ENCODE measurements around the gene SEPTIN10. TPM values are rescaled to one million over a fixed set of nuclear protein-coding genes. Genes with fewer than 3 reads are reported as not detected.

SEPTIN10 gene
- total RNA-seq, 2 experiments from 2014 or later: 5.8 to 6.3 TPM

DNA sequence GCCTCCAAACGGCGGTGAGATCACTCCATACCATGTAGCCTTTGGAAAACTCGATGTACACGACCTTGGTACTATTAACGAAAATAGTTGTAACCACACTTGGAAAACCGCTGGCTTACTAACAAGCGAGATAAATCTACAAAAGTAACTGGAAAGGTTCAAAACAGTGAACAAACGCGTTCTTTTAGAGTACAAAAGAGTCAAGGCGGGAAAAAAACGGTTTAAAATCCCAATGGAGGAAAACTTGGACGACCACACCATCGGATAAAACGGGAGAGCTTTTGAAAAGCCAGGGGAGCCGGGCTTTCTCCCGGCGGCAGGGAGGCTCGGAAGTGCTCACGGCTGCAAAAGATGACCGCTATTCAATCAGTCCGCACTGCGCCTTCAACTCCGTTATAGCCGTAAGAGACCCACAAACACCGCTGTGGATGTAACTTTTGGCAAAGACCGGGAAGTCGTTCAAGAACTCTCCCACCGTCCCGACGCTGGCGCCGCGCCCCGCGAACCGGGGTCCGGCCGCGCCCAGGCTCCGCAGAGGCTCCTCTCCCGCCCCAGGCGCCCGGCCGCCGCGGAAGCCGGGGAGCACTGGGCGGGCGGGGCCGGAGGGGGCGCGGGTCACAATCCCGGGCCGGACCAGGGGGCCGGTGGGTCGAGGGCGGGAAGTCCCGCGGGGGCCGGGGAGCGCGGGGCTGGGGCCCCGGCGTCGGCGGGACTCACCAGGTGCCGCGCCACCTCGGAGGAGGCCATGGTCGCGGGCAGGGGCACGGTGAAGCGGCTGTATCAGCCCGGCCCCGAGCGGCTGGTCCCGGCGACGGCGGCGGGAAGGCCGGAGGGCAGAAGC lies 465 bp downstream of the SEPTIN10 start:
- H3K36me3 Mint-ChIP-seq (ENCODE audit: low read depth): peaks cover 1% of the 10 kb centered on the region
- no peak for ATAC-seq
- DNase-seq: peak; percentile 17
- H3K27me3 Mint-ChIP-seq: peaks cover 56% of the 10 kb centered on the region
- intact Hi-C loops (cut with DNase I, micrococcal nuclease): loop anchor here (5.0 kb wide), 6 partner anchors 66 to 1166 kb away; partner anchors contain the start of genes GCC2 (in 1 of the 2), NPHP1 (in 1 of the 2) and SH3RF3 (in 1 of the 2)
- H3K9me3 Mint-ChIP-seq (ENCODE audit: low read depth): peaks cover 3% of the 10 kb centered on the region
- peaks cover 16% of the 10 kb centered on the region for H3K4me1 Mint-ChIP-seq
- no peak overlapping the region for H3K27ac Mint-ChIP-seq
- POLR2A ChIA-PET: interaction anchor here (0.6 kb wide), 1 partner anchor 15 kb away, joined by 3 read pairs; no protein-coding TSS in a partner anchor
- peak overlapping the region; percentile 80 for H3K4me3 Mint-ChIP-seq
- CTCF ChIA-PET: no interaction called here

DNA sequence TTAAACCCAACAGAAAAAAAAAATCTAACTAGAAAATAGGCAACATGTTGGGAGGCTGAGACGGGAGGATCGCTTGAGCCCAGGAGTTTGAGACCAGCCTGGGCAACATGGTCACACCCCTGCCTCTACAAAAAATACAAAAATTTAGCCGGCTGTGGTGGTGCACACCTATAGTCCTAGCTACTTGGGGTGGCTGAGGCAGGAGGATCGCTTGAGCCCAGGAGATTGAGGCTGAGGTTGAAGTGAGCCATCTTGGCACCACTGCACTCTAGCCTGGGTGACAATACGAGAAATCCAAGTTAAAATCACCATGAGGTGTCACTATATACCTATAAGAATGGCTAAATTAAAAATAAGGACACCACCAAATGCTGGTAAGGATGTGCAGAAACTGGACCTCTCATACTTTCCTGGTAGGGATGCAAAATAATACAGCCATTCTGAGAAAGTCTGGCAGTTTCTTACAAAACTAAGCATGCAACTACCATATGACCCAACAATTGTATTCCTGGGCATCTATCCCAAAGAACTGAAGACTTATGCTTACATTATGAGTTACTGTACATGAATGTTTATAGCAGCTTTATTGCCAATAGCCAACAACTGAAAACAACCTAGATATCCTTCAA lies 2.2 kb downstream of the SEPTIN10 start:
- intact Hi-C loops (cut with DNase I, micrococcal nuclease): loop anchor here (5.0 kb wide), 6 partner anchors 64 to 1164 kb away; partner anchors contain the start of genes GCC2 (in 1 of the 2), NPHP1 (in 1 of the 2) and SH3RF3 (in 1 of the 2)
- Mint-ChIP-seq H3K27me3 (peaks cover 55% of the 10 kb centered on the region), H3K4me3 (no peak overlapping the region), H3K36me3 (ENCODE audit: low read depth) (peaks cover 1% of the 10 kb centered on the region), H3K4me1 (peaks cover 16% of the 10 kb centered on the region), H3K27ac (no peak overlapping the region), H3K9me3 (ENCODE audit: low read depth) (peaks cover 3% of the 10 kb centered on the region)
- CTCF ChIA-PET: no interaction called here
- ATAC-seq: no peak
- DNase-seq: no peak
- POLR2A ChIA-PET: no interaction called here

DNA sequence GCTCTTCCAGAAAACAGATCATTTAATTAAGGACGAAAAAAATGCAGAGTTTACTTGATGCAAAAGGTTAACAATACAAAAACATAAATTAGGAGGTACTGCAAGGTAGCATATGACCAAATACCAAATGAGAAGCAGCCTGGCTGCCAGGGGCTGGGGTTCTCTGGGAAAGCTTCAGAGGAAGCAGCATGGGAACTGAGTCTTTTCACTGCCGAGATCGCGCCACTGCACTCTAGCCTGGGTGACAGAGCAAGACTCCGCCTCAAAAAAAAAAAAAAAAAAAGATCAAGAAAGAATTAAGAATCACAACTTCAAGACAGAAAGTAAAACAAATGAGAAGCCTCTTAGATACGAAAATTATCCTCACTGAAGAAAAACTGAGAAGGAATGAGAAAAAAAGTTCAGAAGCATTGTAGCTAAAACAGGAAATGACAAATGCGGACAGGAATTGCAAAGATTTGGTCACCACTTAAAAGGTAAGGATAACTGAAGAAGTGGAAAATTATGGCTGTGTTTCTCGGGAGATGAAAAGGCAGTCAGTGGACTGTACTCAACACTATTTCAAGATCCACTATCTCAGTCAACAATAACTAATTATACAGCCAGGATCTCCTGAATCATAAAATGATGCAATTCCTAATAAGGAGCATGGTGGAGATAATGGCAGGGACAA lies 4.3 kb downstream of the SEPTIN10 start:
- Mint-ChIP-seq H3K9me3 (ENCODE audit: low read depth) (peaks cover 3% of the 10 kb centered on the region), H3K27me3 (peaks cover 51% of the 10 kb centered on the region), H3K36me3 (ENCODE audit: low read depth) (peaks cover 1% of the 10 kb centered on the region), H3K4me3 (peak overlapping the region; percentile 33), H3K27ac (no peak overlapping the region), H3K4me1 (peaks cover 14% of the 10 kb centered on the region)
- ChIA-PET POLR2A (no interaction called here), CTCF (no interaction called here)
- ATAC-seq (no peak), DNase-seq (no peak)
- intact Hi-C loops (cut with DNase I, micrococcal nuclease): loop anchor here (5.0 kb wide), 6 partner anchors 62 to 1162 kb away; partner anchors contain the start of genes GCC2 (in 1 of the 2), NPHP1 (in 1 of the 2) and SH3RF3 (in 1 of the 2)

DNA sequence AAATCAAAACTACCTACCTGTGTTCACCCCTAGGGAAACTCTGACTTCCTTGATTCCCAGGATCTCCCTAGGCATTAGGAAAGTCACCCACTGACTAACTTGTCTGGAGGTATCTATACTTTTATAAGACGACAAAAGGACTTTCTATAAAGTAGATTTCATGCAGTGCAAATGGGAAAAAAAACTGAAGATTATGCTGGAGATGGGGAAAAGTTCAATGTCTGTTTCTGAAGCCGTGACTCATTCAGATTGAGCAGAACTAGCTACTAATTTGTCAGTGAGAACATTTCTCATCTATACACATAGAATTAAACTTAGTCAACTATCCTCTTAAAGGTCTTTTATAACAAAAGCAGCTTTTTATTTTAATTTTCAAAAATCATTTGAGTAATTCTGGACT lies 6.0 kb downstream of the SEPTIN10 start:
- peaks cover 7% of the 10 kb centered on the region for H3K4me1 Mint-ChIP-seq
- DNase-seq (no peak), ATAC-seq (no peak)
- intact Hi-C loops (cut with DNase I, micrococcal nuclease): no loop called here
- H3K36me3 Mint-ChIP-seq (ENCODE audit: low read depth): no peaks in the 10 kb centered on the region
- ChIA-PET POLR2A (no interaction called here), CTCF (interaction anchor here (0.9 kb wide), 1 partner anchor 10 kb away, joined by 3 read pairs; no protein-coding TSS in a partner anchor)
- no peak overlapping the region for H3K27ac Mint-ChIP-seq
- peaks cover 3% of the 10 kb centered on the region for H3K9me3 Mint-ChIP-seq (ENCODE audit: low read depth)
- H3K4me3 Mint-ChIP-seq: no peak overlapping the region
- peaks cover 45% of the 10 kb centered on the region for H3K27me3 Mint-ChIP-seq

DNA sequence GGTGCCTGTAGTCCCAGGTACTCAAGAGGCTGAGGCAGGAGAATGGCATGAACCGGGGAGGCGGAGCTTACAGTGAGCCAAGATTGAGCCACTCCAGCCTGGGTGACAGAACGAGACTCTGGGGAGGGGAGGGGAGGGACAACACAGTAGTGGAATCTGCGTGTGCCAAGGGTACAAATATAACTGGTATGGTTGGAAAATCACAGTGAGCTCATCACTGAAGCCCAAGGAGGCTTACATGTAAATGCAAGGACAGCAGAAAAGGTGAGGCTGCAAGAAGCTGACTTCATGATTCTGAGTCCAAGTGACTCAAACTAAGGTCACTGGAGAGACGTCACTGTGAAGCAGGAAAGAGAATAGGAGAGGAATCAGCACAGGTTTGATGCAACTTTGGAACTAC lies 9.2 kb downstream of the SEPTIN10 start:
- intact Hi-C loops (cut with DNase I, micrococcal nuclease): no loop called here
- CTCF ChIA-PET: interaction anchor here (1.1 kb wide), 1 partner anchor 94 kb away, joined by 4 read pairs; no protein-coding TSS in a partner anchor
- H3K27ac Mint-ChIP-seq: no peak overlapping the region

DNA sequence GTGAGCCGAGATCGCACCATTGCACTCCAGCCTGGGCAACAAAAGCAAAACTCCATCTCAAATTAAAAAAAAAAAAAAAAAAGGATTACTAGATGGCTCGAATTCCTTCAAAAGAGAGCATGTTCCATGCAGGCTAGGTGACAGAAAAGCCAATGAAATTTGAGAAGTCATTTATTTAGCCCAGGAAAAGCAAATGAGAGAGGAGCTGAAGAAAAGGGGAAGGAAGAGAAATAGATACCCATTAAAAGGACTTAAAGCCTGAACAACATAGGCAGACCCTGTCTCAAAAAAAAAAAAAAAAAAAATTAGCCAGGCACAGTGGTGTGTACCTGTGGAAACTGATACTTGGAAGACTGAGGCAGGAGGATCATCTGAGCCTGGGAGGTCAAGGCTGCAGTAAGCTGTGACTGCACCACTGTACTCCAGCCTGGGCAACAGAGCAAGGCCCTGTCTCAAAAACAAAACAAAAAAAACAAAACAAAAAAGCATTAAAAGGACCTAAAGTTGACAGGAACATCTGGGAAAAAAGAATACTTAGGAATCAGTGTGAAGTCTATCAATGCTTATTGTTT lies 11.1 kb downstream of the SEPTIN10 start:
- Mint-ChIP-seq H3K27ac (no peak overlapping the region), H3K4me1 (no peaks in the 10 kb centered on the region), H3K9me3 (ENCODE audit: low read depth) (no peaks in the 10 kb centered on the region), H3K36me3 (ENCODE audit: low read depth) (no peaks in the 10 kb centered on the region), H3K4me3 (no peak overlapping the region), H3K27me3 (peaks cover 23% of the 10 kb centered on the region)
- ChIA-PET POLR2A (no interaction called here), CTCF (interaction anchor here (0.7 kb wide), 1 partner anchor 193 kb away, joined by 3 read pairs; no protein-coding TSS in a partner anchor)
- intact Hi-C loops (cut with DNase I, micrococcal nuclease): no loop called here
- ATAC-seq (no peak), DNase-seq (no peak)

More for the DNA sequence above, 9.2 kb downstream of the SEPTIN10 start:
- H3K4me1 Mint-ChIP-seq: peaks cover 5% of the 10 kb centered on the region
- no peak overlapping the region for H3K4me3 Mint-ChIP-seq
- peaks cover 36% of the 10 kb centered on the region for H3K27me3 Mint-ChIP-seq
- H3K9me3 Mint-ChIP-seq (ENCODE audit: low read depth): peaks cover 1% of the 10 kb centered on the region
- ATAC-seq: no peak
- no peak for DNase-seq
- POLR2A ChIA-PET: interaction anchor here (0.7 kb wide), 1 partner anchor 108 kb away, joined by 3 read pairs; no protein-coding TSS in a partner anchor
- H3K36me3 Mint-ChIP-seq (ENCODE audit: low read depth): no peaks in the 10 kb centered on the region

DNA sequence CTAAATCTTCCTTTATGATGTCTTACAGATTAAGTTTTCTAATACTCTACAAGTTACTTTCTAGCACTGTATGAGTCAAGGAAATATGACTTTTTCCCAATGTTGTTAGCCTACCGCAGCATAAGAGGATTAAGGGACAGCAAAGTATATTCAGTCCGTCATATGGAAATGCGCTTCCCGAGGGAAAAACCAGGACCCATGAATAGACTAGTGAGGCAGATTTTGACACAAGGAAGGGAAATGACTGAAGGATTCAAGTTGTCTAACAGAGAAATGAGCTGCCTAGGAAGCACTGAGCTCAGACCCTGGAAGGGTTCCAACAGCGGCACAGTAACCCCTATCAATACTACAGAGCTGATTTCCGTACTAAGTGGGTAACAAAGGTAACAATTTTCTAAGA lies 12.0 kb downstream of the SEPTIN10 start:
- ChIA-PET POLR2A (no interaction called here), CTCF (interaction anchor here (0.7 kb wide), 2 partner anchors 56 to 192 kb away, joined by 3 to 5 read pairs; no protein-coding TSS in a partner anchor)
- Mint-ChIP-seq H3K27ac (no peak overlapping the region), H3K36me3 (ENCODE audit: low read depth) (no peaks in the 10 kb centered on the region), H3K4me3 (no peak overlapping the region), H3K9me3 (ENCODE audit: low read depth) (no peaks in the 10 kb centered on the region), H3K27me3 (peaks cover 21% of the 10 kb centered on the region), H3K4me1 (no peaks in the 10 kb centered on the region)
- intact Hi-C loops (cut with DNase I, micrococcal nuclease): no loop called here
- ATAC-seq (no peak), DNase-seq (no peak)

DNA sequence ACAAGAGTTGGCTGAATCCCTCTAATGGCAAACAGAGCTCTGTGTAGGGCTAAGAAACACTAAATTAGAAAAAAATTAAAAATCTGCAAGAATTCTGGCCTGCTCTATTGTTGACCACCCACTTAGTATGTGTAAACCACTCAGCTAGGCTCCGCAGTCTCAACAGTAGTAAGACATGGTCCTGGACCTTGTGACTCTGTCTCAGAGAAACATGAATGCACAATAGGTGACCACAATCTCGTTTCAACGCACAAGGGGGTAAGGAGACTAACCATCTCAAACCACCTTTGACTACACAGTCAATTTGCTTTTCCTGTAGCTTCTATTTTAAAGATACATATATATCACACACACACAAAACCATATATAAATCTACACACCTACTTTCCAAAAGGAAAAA lies 16.5 kb downstream of the SEPTIN10 start:
- Mint-ChIP-seq H3K27me3 (peaks cover 11% of the 10 kb centered on the region), H3K4me1 (no peaks in the 10 kb centered on the region), H3K27ac (no peak overlapping the region), H3K4me3 (no peak overlapping the region), H3K36me3 (ENCODE audit: low read depth) (no peaks in the 10 kb centered on the region), H3K9me3 (ENCODE audit: low read depth) (no peaks in the 10 kb centered on the region)
- CTCF ChIA-PET: interaction anchor here (1.0 kb wide), 1 partner anchor 11 kb away, joined by 3 read pairs; no protein-coding TSS in a partner anchor
- intact Hi-C loops (cut with DNase I, micrococcal nuclease): no loop called here
- ATAC-seq (no peak), DNase-seq (no peak)
- POLR2A ChIA-PET: no interaction called here

DNA sequence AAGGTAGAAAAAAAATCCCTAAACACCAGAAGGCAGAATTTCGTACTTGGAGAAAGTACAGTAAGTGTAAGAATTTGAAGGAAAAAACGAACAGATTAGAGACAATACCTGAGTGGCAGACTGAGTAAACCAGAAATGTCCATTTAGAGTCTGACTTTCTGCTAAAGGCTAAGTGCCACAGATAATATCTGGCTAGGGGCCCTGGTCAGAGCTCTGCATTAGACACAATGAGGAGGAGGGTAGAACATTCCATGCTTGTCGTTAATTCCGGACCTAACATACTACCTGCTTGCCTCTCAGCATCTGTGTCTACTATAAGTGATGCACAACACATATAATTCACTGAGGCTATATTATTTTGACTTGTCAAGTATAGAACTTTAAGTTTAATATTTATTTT lies 18.1 kb downstream of the SEPTIN10 start:
- ChIA-PET POLR2A (no interaction called here), CTCF (interaction anchor here (0.9 kb wide), 1 partner anchor 49 kb away, joined by 5 read pairs; no protein-coding TSS in a partner anchor)
- Mint-ChIP-seq H3K27ac (no peak overlapping the region), H3K36me3 (ENCODE audit: low read depth) (no peaks in the 10 kb centered on the region), H3K27me3 (peaks cover 4% of the 10 kb centered on the region), H3K9me3 (ENCODE audit: low read depth) (no peaks in the 10 kb centered on the region), H3K4me1 (no peaks in the 10 kb centered on the region), H3K4me3 (no peak overlapping the region)
- ATAC-seq (no peak), DNase-seq (no peak)
- intact Hi-C loops (cut with DNase I, micrococcal nuclease): no loop called here

DNA sequence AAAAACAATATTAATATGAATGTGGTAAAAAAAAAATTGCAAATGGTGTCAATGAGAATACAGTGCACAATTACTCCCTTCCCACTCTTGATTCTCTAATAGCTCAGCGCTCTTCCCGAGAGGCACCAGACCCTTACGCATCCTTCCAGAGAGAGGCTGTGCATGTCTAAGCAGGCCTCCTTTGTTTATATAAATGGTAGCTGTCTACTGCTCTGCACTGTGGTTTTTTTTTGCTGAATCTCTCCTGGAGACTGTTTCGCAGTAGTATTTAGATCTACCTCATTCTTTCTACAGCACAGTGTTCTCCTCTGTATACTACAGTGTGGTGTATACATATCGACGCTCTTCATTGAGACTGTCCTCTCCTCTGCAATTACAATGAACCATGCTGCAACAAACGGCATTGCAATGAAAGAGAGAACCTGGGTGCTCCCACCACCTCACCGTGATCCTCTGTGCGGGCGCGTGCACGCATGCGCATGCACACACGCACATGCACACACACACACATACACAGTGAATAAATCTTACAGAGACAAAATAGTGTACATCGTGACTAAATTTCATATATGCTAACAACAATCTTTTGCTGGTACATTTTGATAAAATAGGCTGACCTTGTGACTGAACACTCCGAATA lies 19.4 kb downstream of the SEPTIN10 start:
- CTCF ChIA-PET: no interaction called here

DNA sequence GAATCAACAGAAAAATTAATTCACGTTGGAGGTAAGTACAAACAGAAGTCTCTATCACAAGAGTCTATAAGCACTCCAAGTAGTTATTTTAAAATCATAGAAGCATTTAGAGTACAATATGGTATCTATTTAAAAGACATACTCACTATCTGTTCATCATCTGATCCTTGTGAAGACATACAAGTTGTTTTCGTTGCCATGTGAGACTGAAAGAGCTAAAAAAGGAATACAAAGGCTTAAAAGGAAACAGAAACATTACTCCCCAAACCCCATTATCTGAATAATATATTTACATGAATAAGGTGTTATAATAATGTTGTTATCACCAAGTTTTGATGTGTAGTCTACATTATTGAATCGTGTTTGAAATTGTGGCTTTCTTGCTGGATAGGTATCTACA lies 20.9 kb downstream of the SEPTIN10 start:
- CTCF ChIA-PET: no interaction called here
- no peaks in the 10 kb centered on the region for H3K9me3 Mint-ChIP-seq (ENCODE audit: low read depth)

More for the DNA sequence above, 19.4 kb downstream of the SEPTIN10 start:
- DNase-seq (no peak), ATAC-seq (no peak)
- Mint-ChIP-seq H3K9me3 (ENCODE audit: low read depth) (no peaks in the 10 kb centered on the region), H3K4me3 (no peak overlapping the region), H3K4me1 (no peaks in the 10 kb centered on the region), H3K27me3 (peaks cover 2% of the 10 kb centered on the region), H3K27ac (no peak overlapping the region), H3K36me3 (ENCODE audit: low read depth) (no peaks in the 10 kb centered on the region)
- POLR2A ChIA-PET: no interaction called here
- intact Hi-C loops (cut with DNase I, micrococcal nuclease): no loop called here

More for the DNA sequence above, 20.9 kb downstream of the SEPTIN10 start:
- intact Hi-C loops (cut with DNase I, micrococcal nuclease): no loop called here
- ATAC-seq (no peak), DNase-seq (no peak)
- POLR2A ChIA-PET: no interaction called here
- H3K27ac Mint-ChIP-seq: no peak overlapping the region
- no peaks in the 10 kb centered on the region for H3K36me3 Mint-ChIP-seq (ENCODE audit: low read depth)
- H3K27me3 Mint-ChIP-seq: peaks cover 2% of the 10 kb centered on the region
- H3K4me1 Mint-ChIP-seq: no peaks in the 10 kb centered on the region
- H3K4me3 Mint-ChIP-seq: no peak overlapping the region

All from activated CD4-positive, alpha-beta T cell treated with anti-CD3 and anti-CD28 coated beads for 36 hours (primary cell).